ENCODE data around the gene NCAPG2. TPM values are rescaled to one million over a fixed set of nuclear protein-coding genes. Genes with fewer than 3 reads are reported as not detected.

The NCAPG2 gene, protein sequence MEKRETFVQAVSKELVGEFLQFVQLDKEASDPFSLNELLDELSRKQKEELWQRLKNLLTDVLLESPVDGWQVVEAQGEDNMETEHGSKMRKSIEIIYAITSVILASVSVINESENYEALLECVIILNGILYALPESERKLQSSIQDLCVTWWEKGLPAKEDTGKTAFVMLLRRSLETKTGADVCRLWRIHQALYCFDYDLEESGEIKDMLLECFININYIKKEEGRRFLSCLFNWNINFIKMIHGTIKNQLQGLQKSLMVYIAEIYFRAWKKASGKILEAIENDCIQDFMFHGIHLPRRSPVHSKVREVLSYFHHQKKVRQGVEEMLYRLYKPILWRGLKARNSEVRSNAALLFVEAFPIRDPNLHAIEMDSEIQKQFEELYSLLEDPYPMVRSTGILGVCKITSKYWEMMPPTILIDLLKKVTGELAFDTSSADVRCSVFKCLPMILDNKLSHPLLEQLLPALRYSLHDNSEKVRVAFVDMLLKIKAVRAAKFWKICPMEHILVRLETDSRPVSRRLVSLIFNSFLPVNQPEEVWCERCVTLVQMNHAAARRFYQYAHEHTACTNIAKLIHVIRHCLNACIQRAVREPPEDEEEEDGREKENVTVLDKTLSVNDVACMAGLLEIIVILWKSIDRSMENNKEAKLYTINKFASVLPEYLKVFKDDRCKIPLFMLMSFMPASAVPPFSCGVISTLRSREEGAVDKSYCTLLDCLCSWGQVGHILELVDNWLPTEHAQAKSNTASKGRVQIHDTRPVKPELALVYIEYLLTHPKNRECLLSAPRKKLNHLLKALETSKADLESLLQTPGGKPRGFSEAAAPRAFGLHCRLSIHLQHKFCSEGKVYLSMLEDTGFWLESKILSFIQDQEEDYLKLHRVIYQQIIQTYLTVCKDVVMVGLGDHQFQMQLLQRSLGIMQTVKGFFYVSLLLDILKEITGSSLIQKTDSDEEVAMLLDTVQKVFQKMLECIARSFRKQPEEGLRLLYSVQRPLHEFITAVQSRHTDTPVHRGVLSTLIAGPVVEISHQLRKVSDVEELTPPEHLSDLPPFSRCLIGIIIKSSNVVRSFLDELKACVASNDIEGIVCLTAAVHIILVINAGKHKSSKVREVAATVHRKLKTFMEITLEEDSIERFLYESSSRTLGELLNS
- total RNA-seq, result 1 to 10 TPM; 4.2 to 6.2 (median 4.4) TPM

DNA sequence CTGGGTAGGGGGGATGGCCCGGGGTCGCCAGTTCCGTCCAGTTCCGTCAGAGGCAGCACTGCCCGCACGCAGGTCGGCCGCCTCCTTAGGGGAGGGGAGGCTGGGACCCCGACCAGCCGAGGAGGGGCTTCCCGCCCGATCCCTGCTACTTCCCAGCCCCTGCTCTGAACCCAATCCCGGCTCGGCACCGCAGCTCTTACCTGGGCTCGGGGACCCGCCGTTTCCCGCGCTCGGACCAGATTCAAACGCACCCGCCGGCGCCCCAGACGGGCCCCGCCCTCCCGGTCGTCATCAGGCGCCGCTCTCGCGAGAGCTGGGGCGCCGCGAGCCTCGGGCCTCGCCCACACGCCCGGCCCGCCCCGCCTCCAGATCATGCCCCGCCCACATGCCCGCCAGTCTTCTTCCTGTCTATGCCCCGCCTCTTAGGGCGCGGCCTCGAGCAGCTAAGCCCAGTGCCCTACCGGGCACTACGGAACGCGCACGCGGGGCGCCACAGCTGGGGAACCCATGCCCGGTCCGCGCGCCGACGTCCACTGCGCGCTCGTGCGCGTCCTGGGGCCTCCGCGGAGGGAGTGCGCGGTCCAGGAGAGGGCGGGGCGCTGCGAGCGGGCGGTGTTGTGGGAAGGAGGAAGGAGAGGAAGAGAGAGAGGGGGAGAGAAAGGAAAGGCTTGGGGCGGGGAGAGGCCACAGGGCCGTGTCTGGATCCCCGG, at the start of gene NCAPG2:
Gene NCAPG2 (minus strand): TSS at position 281 of the 710 bp plus-strand sequence. CDS start 2,905 bp downstream, outside the sequence.
- Histone ChIP-seq H3K9me3 (no peaks in the 10 kb centered on the region), H3K27me3 (no peaks in the 10 kb centered on the region), H3K27ac (replicated peaks in 1 of 4) (peak within 1 kb of the TSS; percentile 87 to 89 (median 88)), H3K4me1 (peaks cover 7 to 23% (median 21%) of the 10 kb centered on the region in 4 donors), H3K4me3 (peak within 1 kb of the TSS; percentile 75 to 92 (median 84)), H3K36me3 (peaks cover 0 to 6% (median 0%) of the 10 kb centered on the region in 4 donors)
- WGBS, result 2% methylated on average over 23 of the region's 78 CpGs
- DNase-seq (ENCODE audit: extremely low spot score), result peak; percentile 99
- intact Hi-C loops (cut with DNase I), result loop anchor here (10.0 kb wide), 1 partner anchor 160 kb away; no protein-coding TSS in a partner anchor
- TF ChIP-seq EP300 (IDR thresholded peaks at IDR 0.05), result no peak
- TF ChIP-seq, protein P1, sequence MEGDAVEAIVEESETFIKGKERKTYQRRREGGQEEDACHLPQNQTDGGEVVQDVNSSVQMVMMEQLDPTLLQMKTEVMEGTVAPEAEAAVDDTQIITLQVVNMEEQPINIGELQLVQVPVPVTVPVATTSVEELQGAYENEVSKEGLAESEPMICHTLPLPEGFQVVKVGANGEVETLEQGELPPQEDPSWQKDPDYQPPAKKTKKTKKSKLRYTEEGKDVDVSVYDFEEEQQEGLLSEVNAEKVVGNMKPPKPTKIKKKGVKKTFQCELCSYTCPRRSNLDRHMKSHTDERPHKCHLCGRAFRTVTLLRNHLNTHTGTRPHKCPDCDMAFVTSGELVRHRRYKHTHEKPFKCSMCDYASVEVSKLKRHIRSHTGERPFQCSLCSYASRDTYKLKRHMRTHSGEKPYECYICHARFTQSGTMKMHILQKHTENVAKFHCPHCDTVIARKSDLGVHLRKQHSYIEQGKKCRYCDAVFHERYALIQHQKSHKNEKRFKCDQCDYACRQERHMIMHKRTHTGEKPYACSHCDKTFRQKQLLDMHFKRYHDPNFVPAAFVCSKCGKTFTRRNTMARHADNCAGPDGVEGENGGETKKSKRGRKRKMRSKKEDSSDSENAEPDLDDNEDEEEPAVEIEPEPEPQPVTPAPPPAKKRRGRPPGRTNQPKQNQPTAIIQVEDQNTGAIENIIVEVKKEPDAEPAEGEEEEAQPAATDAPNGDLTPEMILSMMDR (IDR thresholded peaks at IDR 0.05), result peak; percentile 30 to 52 (median 49)
- peak; percentile 98 to 99 for TF ChIP-seq POLR2AphosphoS5 (IDR thresholded peaks at IDR 0.05)
- TF ChIP-seq POLR2A (IDR thresholded peaks at IDR 0.05; ENCODE audit: low read depth), result peak; percentile 82

DNA sequence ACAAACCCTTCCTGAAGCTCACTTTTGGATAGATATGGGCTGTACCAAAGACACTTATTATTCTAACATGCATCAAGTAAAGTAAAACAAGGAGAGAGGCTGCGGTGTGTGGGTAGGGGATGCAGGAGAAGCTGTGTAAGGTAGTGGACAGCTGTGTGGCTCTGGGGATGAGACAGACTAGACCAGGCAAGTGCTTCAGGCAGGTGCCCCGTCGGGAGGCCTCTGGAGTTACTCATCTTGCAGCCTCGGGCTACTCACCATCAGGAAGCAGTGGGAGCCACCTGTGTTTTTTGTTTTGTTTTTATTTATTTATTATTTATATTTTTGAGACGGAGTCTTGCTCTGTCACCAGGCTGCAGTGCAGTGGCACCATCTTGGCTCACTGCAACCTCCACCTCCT, 49.3 kb upstream of the NCAPG2 start:
- 96% methylated on average over 5 of the region's 5 CpGs for WGBS

DNA sequence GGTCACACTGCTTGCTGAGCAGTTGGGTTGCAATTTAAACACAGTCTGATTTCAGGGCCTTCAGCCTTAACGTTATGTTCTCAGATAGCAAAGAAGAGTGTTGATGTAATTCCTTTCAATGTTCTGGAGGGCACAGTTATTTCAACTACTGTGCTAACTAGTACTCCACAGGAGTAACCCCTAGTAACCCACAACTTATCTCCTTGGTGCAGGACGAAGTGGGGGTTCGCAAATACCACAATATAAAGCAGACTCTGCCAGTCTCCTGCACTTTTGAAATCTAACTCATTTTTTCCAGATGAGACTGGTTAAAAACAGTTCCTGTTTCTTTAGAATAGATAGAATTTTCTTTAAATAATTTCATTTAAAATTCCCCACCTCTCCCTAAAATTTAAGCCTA, 47.1 kb upstream of the NCAPG2 start:
- no peak for TF ChIP-seq EP300 (IDR thresholded peaks at IDR 0.05)
- TF ChIP-seq, protein P1 (IDR thresholded peaks at IDR 0.05), result no peak
- TF ChIP-seq POLR2AphosphoS5 (IDR thresholded peaks at IDR 0.05), result no peak
- no peak for TF ChIP-seq POLR2A (IDR thresholded peaks at IDR 0.05; ENCODE audit: low read depth)
- Histone ChIP-seq H3K36me3 (peaks cover 28 to 81% (median 66%) of the 10 kb centered on the region in 4 donors), H3K9me3 (no peaks in the 10 kb centered on the region), H3K27ac (replicated peaks in 1 of 4) (no peak overlapping the region), H3K4me1 (peaks cover 0 to 17% (median 9%) of the 10 kb centered on the region in 4 donors), H3K4me3 (no peak overlapping the region), H3K27me3 (no peaks in the 10 kb centered on the region)
- no peak for DNase-seq (ENCODE audit: extremely low spot score)
- WGBS, result 83% methylated on average over 3 of the region's 3 CpGs
- intact Hi-C loops (cut with DNase I), result no loop called here

More for the DNA sequence above, 49.3 kb upstream of the NCAPG2 start:
- H3K9me3 ChIP-seq, result no peaks in the 10 kb centered on the region
- peaks cover 20 to 81% (median 65%) of the 10 kb centered on the region in 4 donors for H3K36me3 ChIP-seq
- peaks cover 0 to 17% (median 9%) of the 10 kb centered on the region in 4 donors for H3K4me1 ChIP-seq
- intact Hi-C loops (cut with DNase I), result no loop called here
- no peak overlapping the region for H3K4me3 ChIP-seq
- H3K27ac ChIP-seq (replicated peaks in 1 of 4), result no peak overlapping the region
- TF ChIP-seq EP300 (IDR thresholded peaks at IDR 0.05), result no peak
- TF ChIP-seq, protein P1 (IDR thresholded peaks at IDR 0.05), result no peak
- TF ChIP-seq POLR2AphosphoS5 (IDR thresholded peaks at IDR 0.05), result no peak
- TF ChIP-seq POLR2A (IDR thresholded peaks at IDR 0.05; ENCODE audit: low read depth), result no peak
- H3K27me3 ChIP-seq, result no peaks in the 10 kb centered on the region
- no peak for DNase-seq (ENCODE audit: extremely low spot score)

DNA sequence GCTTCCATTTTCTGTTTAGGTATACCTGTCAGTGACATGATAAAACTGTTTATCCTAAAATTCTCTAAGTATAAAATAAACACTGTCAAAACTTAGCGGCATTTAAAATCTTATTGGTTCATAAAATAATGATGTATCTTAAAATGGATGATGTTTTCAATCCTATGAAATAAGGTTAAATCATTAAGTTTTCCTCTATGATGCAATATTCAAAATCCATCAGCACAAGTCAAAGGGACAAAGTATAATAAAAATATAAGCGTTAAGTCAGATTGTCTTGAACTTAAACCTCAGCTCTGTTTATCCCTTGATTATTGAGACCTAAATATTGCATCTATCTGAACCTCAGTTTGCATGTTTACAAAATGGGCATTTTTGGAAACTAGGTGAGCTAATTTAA, 46.6 kb upstream of the NCAPG2 start:
- Histone ChIP-seq H3K27me3 (no peaks in the 10 kb centered on the region), H3K4me1 (peaks cover 0 to 17% (median 9%) of the 10 kb centered on the region in 4 donors), H3K27ac (replicated peaks in 1 of 4) (peak overlapping the region in 2 of 4 donors; percentile 12 to 40), H3K36me3 (peaks cover 33 to 81% (median 66%) of the 10 kb centered on the region in 4 donors), H3K4me3 (no peak overlapping the region), H3K9me3 (no peaks in the 10 kb centered on the region)
- no peak for TF ChIP-seq POLR2AphosphoS5 (IDR thresholded peaks at IDR 0.05)
- TF ChIP-seq EP300 (IDR thresholded peaks at IDR 0.05), result no peak
- TF ChIP-seq, protein P1 (IDR thresholded peaks at IDR 0.05), result no peak
- no peak for TF ChIP-seq POLR2A (IDR thresholded peaks at IDR 0.05; ENCODE audit: low read depth)
- intact Hi-C loops (cut with DNase I), result no loop called here
- no peak for DNase-seq (ENCODE audit: extremely low spot score)
- WGBS, result 73% methylated on average over 2 of the region's 2 CpGs
